ENCODE results near the gene LDLRAP1. TPM values are rescaled to one million over a fixed set of nuclear protein-coding genes. Genes with fewer than 3 reads are reported as not detected.

The LDLRAP1 gene
- total and polyA plus RNA-seq, 4 donors: 5.2 to 17.8 (median 13.3) TPM

DNA sequence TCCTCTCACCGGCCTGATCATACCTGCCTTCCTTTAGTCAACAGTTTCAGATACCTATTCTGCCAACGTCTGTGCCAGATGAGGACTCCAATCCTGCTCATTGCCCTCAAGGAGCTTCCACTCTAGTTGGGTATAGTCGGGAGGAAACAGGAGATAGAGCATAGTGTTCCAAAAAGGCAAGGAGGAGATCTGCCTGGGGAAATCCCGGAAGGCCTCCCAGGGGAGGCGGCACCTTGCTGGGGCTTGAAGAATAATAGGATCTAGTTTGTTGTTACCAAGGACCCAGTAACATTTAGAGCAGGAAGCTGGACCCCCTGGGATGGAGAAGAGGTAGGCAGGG lies 12.3 kb downstream of the LDLRAP1 start:
- H3K36me3 ChIP-seq (ENCODE audit: control insufficient read depth in 4 of 4, insufficient read depth in 3 of 4, low read depth in 1 of 4, low read length in 3 of 4): peaks cover 0 to 34% (median 5%) of the 10 kb centered on the region in 4 donors
- no peak overlapping the region for H3K27ac ChIP-seq (ENCODE audit: low read depth in 1 of 2, low read length in 2 of 2)
- peaks cover 0 to 3% (median 1%) of the 10 kb centered on the region in 4 donors for H3K4me1 ChIP-seq (ENCODE audit: control insufficient read depth in 4 of 4, insufficient read depth in 4 of 4, low read length in 3 of 4)
- H3K9me3 ChIP-seq (ENCODE audit: control insufficient read depth in 4 of 4, low read length in 3 of 4): no peaks in the 10 kb centered on the region
- H3K9ac ChIP-seq (ENCODE audit: low read depth in 1 of 2, low read length in 2 of 2): no peak overlapping the region
- H3K27me3 ChIP-seq (ENCODE audit: control insufficient read depth in 4 of 4, insufficient read depth in 4 of 4, low read length in 3 of 4): no peaks in the 10 kb centered on the region
- 95% methylated on average over 5 of the region's 5 CpGs for WGBS
- TF ChIP-seq FOXA2 (IDR thresholded peaks at IDR 0.05): no peak
- TF ChIP-seq NR2F2 (IDR thresholded peaks at IDR 0.05): no peak
- TF ChIP-seq RAD21 (IDR thresholded peaks at IDR 0.05): no peak
- no peak for TF ChIP-seq ZBTB33 (IDR thresholded peaks at IDR 0.05)
- TF ChIP-seq, protein P1, sequence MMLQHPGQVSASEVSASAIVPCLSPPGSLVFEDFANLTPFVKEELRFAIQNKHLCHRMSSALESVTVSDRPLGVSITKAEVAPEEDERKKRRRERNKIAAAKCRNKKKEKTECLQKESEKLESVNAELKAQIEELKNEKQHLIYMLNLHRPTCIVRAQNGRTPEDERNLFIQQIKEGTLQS (IDR thresholded peaks at IDR 0.05): no peak
- no peak for TF ChIP-seq YY1 (IDR thresholded peaks at IDR 0.05)
- TF ChIP-seq TAF1 (conservative IDR thresholded peaks at IDR 0.05): no peak
- TF ChIP-seq HNF4A (conservative IDR thresholded peaks at IDR 0.05): no peak
- no peak for TF ChIP-seq SP1 (IDR thresholded peaks at IDR 0.05)
- TF ChIP-seq, protein P2, sequence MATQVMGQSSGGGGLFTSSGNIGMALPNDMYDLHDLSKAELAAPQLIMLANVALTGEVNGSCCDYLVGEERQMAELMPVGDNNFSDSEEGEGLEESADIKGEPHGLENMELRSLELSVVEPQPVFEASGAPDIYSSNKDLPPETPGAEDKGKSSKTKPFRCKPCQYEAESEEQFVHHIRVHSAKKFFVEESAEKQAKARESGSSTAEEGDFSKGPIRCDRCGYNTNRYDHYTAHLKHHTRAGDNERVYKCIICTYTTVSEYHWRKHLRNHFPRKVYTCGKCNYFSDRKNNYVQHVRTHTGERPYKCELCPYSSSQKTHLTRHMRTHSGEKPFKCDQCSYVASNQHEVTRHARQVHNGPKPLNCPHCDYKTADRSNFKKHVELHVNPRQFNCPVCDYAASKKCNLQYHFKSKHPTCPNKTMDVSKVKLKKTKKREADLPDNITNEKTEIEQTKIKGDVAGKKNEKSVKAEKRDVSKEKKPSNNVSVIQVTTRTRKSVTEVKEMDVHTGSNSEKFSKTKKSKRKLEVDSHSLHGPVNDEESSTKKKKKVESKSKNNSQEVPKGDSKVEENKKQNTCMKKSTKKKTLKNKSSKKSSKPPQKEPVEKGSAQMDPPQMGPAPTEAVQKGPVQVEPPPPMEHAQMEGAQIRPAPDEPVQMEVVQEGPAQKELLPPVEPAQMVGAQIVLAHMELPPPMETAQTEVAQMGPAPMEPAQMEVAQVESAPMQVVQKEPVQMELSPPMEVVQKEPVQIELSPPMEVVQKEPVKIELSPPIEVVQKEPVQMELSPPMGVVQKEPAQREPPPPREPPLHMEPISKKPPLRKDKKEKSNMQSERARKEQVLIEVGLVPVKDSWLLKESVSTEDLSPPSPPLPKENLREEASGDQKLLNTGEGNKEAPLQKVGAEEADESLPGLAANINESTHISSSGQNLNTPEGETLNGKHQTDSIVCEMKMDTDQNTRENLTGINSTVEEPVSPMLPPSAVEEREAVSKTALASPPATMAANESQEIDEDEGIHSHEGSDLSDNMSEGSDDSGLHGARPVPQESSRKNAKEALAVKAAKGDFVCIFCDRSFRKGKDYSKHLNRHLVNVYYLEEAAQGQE (IDR thresholded peaks at IDR 0.05): no peak
- TF ChIP-seq, protein P3, sequence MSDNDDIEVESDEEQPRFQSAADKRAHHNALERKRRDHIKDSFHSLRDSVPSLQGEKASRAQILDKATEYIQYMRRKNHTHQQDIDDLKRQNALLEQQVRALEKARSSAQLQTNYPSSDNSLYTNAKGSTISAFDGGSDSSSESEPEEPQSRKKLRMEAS (IDR thresholded peaks at IDR 0.05): no peak
- no peak for TF ChIP-seq EGR1 (IDR thresholded peaks at IDR 0.05; ENCODE audit: low read depth in 2 of 2)
- no peak for TF ChIP-seq JUND (IDR thresholded peaks at IDR 0.05)
- no peak for TF ChIP-seq HNF4G (IDR thresholded peaks at IDR 0.05)
- TF ChIP-seq, protein P4, sequence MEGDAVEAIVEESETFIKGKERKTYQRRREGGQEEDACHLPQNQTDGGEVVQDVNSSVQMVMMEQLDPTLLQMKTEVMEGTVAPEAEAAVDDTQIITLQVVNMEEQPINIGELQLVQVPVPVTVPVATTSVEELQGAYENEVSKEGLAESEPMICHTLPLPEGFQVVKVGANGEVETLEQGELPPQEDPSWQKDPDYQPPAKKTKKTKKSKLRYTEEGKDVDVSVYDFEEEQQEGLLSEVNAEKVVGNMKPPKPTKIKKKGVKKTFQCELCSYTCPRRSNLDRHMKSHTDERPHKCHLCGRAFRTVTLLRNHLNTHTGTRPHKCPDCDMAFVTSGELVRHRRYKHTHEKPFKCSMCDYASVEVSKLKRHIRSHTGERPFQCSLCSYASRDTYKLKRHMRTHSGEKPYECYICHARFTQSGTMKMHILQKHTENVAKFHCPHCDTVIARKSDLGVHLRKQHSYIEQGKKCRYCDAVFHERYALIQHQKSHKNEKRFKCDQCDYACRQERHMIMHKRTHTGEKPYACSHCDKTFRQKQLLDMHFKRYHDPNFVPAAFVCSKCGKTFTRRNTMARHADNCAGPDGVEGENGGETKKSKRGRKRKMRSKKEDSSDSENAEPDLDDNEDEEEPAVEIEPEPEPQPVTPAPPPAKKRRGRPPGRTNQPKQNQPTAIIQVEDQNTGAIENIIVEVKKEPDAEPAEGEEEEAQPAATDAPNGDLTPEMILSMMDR (IDR thresholded peaks at IDR 0.05; ENCODE audit: low read depth, low read length, missing input control): no peak
- no peak for TF ChIP-seq RXRA (IDR thresholded peaks at IDR 0.05)
- TF ChIP-seq FOXA1 (IDR thresholded peaks at IDR 0.05): no peak
- H3K4me3 ChIP-seq (ENCODE audit: low read depth in 1 of 3, low read length in 3 of 3): no peak overlapping the region
- no peak for DNase-seq (ENCODE audit: low spot score)

Measured in liver (tissue), 9 donors.